ENCODE data around the gene EML5.

- no peak for TF ChIP-seq CTCF (IDR thresholded peaks at IDR 0.05; ENCODE audit: insufficient read depth, low read length, poor library complexity, severe bottlenecking)
- TF ChIP-seq EZH2phosphoT487 (conservative IDR thresholded peaks at IDR 0.05; ENCODE audit: low read length) = no peak
Observed at GRCh38 chr14:88750945-88751344, 41.8 kb downstream of the EML5 start.

Data from SU-DHL-6 (cell line).